NCI-H1417 treated with DMSO at 0.1 percent for 48 hours (cell line): ENCODE data around the gene ZNF282.
"Not testable (repeated sequence)": the region's sequence is repeated elsewhere in the genome, so short reads cannot be mapped to it uniquely, and the experiment has no call there.

ENCODE experiments used
- DNase-seq: peaks from one replicate; lab custom pipeline; 2025; lab: John Stamatoyannopoulos, UW

The ZNF282 gene

GRCh38 chr7:149256568-149256967, 61.2 kb downstream of the ZNF282 start:
- DNase-seq = no peak

- no peak for DNase-seq
Measured at GRCh38 chr7:149257146-149257545, 61.8 kb downstream of the ZNF282 start.

- DNase-seq = no peak
Measured at GRCh38 chr7:149261316-149261828, 66.0 kb downstream of the ZNF282 start.

- DNase-seq = peak; percentile 33
Measured at GRCh38 chr7:149261829-149262617, 66.7 kb downstream of the ZNF282 start, which contains the start of gene ZNF783. TSS of gene ZNF783 (plus strand) at chr7:149262196. CDS start at chr7:149262334, 138 bp downstream.

- DNase-seq = no peak
Measured at GRCh38 chr7:149266451-149266850, 71.1 kb downstream of the ZNF282 start.

GRCh38 chr7:149267733-149268132, 72.4 kb downstream of the ZNF282 start:
- DNase-seq = no peak

DNA sequence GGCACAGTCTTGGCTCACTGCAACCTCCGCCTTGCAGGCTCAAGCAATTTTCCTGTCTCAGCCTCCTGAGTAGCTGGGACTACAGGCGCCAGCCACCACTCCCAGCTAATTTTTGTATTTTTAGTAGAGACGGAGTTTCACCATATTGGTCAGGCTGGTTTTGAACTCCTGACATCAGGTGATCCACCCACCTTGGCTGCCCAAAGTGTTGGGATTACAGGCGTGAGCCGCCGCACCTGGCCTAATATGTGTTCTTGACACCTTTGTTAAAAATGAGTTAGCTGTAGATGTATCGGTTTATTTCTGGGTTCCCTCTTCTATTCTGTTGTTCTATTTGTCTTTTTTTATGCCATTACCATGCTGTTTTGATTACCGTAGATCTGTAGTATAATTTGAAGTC, 79.1 kb downstream of the ZNF282 start:
- not testable (repeated sequence) for DNase-seq
